ENCODE data around the gene MACROD2. TPM values are rescaled to one million over a fixed set of nuclear protein-coding genes. Genes with fewer than 3 reads are reported as not detected.

MACROD2 gene
- total RNA-seq, 1 experiment from 2014 or later, result 0.86 TPM

GRCh38 chr20:15576411-15576810 is 1581.1 kb downstream of the MACROD2 start:
- DNase-seq (ENCODE audit: low read depth), result no peak

- DNase-seq (ENCODE audit: low read depth), result no peak
These were observed 1582.8 kb downstream of the MACROD2 start for GRCh38 chr20:15578113-15578512.

- no peak for DNase-seq (ENCODE audit: low read depth)
These were observed 1584.4 kb downstream of the MACROD2 start for GRCh38 chr20:15579688-15580087.

- no peak for DNase-seq (ENCODE audit: low read depth)
These were observed 1586.9 kb downstream of the MACROD2 start for GRCh38 chr20:15582146-15582760.

- no peak for DNase-seq (ENCODE audit: low read depth)
These were observed 1589.2 kb downstream of the MACROD2 start for GRCh38 chr20:15584507-15584906.

- DNase-seq (ENCODE audit: low read depth), result no peak
These were observed 1597.8 kb downstream of the MACROD2 start for GRCh38 chr20:15593081-15593480.

GRCh38 chr20:15594158-15594695 is 1598.9 kb downstream of the MACROD2 start:
- DNase-seq (ENCODE audit: low read depth), result no peak

- no peak for DNase-seq (ENCODE audit: low read depth)
These were observed 1601.0 kb downstream of the MACROD2 start for GRCh38 chr20:15596220-15596890.

GRCh38 chr20:15597306-15597705 is 1602.0 kb downstream of the MACROD2 start:
- no peak for DNase-seq (ENCODE audit: low read depth)

GRCh38 chr20:15599961-15600360 is 1604.6 kb downstream of the MACROD2 start:
- no peak for DNase-seq (ENCODE audit: low read depth)

GRCh38 chr20:15600565-15600964 is 1605.2 kb downstream of the MACROD2 start:
- no peak for DNase-seq (ENCODE audit: low read depth)

- no peak for DNase-seq (ENCODE audit: low read depth)
These were observed 1608.2 kb downstream of the MACROD2 start for GRCh38 chr20:15603506-15603905.

GRCh38 chr20:15603978-15604805 is 1608.9 kb downstream of the MACROD2 start:
- DNase-seq (ENCODE audit: low read depth), result no peak

GRCh38 chr20:15609921-15610320 is 1614.6 kb downstream of the MACROD2 start:
- no peak for DNase-seq (ENCODE audit: low read depth)

- no peak for DNase-seq (ENCODE audit: low read depth)
These were observed 1615.5 kb downstream of the MACROD2 start for GRCh38 chr20:15610787-15611186.

- DNase-seq (ENCODE audit: low read depth), result no peak
These were observed 1616.2 kb downstream of the MACROD2 start for GRCh38 chr20:15611541-15611940.

GRCh38 chr20:15612198-15612597 is 1616.9 kb downstream of the MACROD2 start:
- no peak for DNase-seq (ENCODE audit: low read depth)

GRCh38 chr20:15612769-15613168 is 1617.5 kb downstream of the MACROD2 start:
- DNase-seq (ENCODE audit: low read depth), result no peak

GRCh38 chr20:15613530-15613929 is 1618.2 kb downstream of the MACROD2 start:
- no peak for DNase-seq (ENCODE audit: low read depth)

GRCh38 chr20:15616626-15617025 is 1621.3 kb downstream of the MACROD2 start:
- DNase-seq (ENCODE audit: low read depth), result no peak

- no peak for DNase-seq (ENCODE audit: low read depth)
These were observed 1622.8 kb downstream of the MACROD2 start for GRCh38 chr20:15618110-15618509.

- DNase-seq (ENCODE audit: low read depth), result no peak
These were observed 1623.6 kb downstream of the MACROD2 start for GRCh38 chr20:15618912-15619311.

Measured in Daoy (cell line).